ENCODE data around the gene KATNA1. TPM values are rescaled to one million over a fixed set of nuclear protein-coding genes. Genes with fewer than 3 reads are reported as not detected.

The KATNA1 gene
- total and polyA plus RNA-seq, 9 of the 15 experiments (the other 6 are each of a cell fraction or from before 2014, with no cell fraction given) = 22.5 to 76.9 (median 45.0) TPM

DNA sequence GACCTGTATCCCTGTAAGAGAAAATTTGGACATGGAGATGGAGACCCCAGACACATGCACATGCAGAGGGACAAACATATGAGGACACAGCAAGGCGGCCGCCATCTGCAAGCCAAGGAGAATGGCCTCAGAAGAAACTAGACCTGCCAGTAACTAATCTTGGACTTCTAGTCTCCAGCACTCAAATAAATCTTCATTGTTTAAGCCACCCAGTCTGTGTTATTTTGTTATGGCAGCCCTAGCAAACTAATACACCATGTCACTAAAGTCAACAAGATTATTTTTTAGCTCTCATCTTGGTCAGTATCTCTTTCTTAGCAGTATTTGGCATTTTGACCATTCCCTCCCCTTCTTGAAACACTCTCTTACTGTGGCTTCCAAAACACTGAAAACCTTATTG is 42.7 kb upstream of the KATNA1 start:
- ChIA-PET CTCF (ENCODE audit: low intra/inter-chr PET ratio) (no interaction called here), POLR2A (interaction anchor here (0.6 to 2.0 kb wide), 3 partner anchors 10 to 140 kb away, joined by 3 to 4 read pairs (median 4); no protein-coding TSS in a partner anchor)
- no peak for DNase-seq (ENCODE audit: extremely low read depth in 1 of 4, low spot score in 3 of 4)
- in situ Hi-C loops (cut with MboI) (no loop called here), intact Hi-C loops (cut with micrococcal nuclease) (no loop called here)
- 94% methylated on average over 2 of the region's 2 CpGs for WGBS (ENCODE audit: insufficient coverage, low coverage, missing lambda C conversion rate)
- FAIRE-seq = no peak
- Histone ChIP-seq H3K4me2 (ENCODE audit: insufficient read depth, low read length) (no peak overlapping the region), H4K20me1 (replicated peaks; ENCODE audit: control insufficient read depth, insufficient read depth, low read length) (peaks cover 7% of the 10 kb centered on the region; the same call in 1 of the 2 replicates), H3K9ac (ENCODE audit: insufficient read depth in 1 of 2, low read depth in 2 of 2, low read length in 2 of 2) (no peak overlapping the region), H2AFZ (ENCODE audit: low read depth, low read length) (no peak overlapping the region), H3K4me3 (no peak overlapping the region), H3K27ac (ENCODE audit: extremely low read depth, low read depth, low read length) (no peak overlapping the region), H3K79me2 (ENCODE audit: control insufficient read depth, insufficient read depth, low read length) (peaks cover 71% of the 10 kb centered on the region), H3K4me1 (replicated peaks in 1 of 2; ENCODE audit: control insufficient read depth in 2 of 2, insufficient read depth in 2 of 2, low read length in 2 of 2) (no peaks in the 10 kb centered on the region), H3K9me3 (replicated peaks; ENCODE audit: control insufficient read depth, insufficient read depth, low read depth, low read length) (no peaks in the 10 kb centered on the region), H3K9me1 (ENCODE audit: control insufficient read depth, insufficient read depth, low read length) (no peaks in the 10 kb centered on the region), H3K27me3 (ENCODE audit: control insufficient read depth in 2 of 2, insufficient read depth in 2 of 2, low read length in 2 of 2) (no peaks in the 10 kb centered on the region), H3K36me3 (ENCODE audit: control insufficient read depth, insufficient read depth, low read length) (peaks cover 79% of the 10 kb centered on the region)
- no TSS peak for BruUV-seq (replicated peaks)
- ATAC-seq = no peak
- TF ChIP-seq ELF2 (CRISPR knock-in tag; IDR thresholded peaks at IDR 0.05) = no peak
- TF ChIP-seq SRSF1 (IDR thresholded peaks at IDR 0.05; ENCODE audit: low read depth, low read length) = no peak
- TF ChIP-seq ZNF197 (CRISPR knock-in tag; IDR thresholded peaks at IDR 0.05; ENCODE audit: low read depth) = no peak
- TF ChIP-seq, protein P1, sequence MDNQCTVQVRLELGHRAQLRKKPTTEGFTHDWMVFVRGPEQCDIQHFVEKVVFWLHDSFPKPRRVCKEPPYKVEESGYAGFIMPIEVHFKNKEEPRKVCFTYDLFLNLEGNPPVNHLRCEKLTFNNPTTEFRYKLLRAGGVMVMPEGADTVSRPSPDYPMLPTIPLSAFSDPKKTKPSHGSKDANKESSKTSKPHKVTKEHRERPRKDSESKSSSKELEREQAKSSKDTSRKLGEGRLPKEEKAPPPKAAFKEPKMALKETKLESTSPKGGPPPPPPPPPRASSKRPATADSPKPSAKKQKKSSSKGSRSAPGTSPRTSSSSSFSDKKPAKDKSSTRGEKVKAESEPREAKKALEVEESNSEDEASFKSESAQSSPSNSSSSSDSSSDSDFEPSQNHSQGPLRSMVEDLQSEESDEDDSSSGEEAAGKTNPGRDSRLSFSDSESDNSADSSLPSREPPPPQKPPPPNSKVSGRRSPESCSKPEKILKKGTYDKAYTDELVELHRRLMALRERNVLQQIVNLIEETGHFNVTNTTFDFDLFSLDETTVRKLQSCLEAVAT (IDR thresholded peaks at IDR 0.05) = no peak
- no peak for TF ChIP-seq RHOXF2B (CRISPR knock-in tag; conservative IDR thresholded peaks at IDR 0.05)
- TF ChIP-seq EP400 (IDR thresholded peaks at IDR 0.05) = no peak
- TF ChIP-seq TAL1 (IDR thresholded peaks at IDR 0.05) = no peak
- TF ChIP-seq, protein P2, sequence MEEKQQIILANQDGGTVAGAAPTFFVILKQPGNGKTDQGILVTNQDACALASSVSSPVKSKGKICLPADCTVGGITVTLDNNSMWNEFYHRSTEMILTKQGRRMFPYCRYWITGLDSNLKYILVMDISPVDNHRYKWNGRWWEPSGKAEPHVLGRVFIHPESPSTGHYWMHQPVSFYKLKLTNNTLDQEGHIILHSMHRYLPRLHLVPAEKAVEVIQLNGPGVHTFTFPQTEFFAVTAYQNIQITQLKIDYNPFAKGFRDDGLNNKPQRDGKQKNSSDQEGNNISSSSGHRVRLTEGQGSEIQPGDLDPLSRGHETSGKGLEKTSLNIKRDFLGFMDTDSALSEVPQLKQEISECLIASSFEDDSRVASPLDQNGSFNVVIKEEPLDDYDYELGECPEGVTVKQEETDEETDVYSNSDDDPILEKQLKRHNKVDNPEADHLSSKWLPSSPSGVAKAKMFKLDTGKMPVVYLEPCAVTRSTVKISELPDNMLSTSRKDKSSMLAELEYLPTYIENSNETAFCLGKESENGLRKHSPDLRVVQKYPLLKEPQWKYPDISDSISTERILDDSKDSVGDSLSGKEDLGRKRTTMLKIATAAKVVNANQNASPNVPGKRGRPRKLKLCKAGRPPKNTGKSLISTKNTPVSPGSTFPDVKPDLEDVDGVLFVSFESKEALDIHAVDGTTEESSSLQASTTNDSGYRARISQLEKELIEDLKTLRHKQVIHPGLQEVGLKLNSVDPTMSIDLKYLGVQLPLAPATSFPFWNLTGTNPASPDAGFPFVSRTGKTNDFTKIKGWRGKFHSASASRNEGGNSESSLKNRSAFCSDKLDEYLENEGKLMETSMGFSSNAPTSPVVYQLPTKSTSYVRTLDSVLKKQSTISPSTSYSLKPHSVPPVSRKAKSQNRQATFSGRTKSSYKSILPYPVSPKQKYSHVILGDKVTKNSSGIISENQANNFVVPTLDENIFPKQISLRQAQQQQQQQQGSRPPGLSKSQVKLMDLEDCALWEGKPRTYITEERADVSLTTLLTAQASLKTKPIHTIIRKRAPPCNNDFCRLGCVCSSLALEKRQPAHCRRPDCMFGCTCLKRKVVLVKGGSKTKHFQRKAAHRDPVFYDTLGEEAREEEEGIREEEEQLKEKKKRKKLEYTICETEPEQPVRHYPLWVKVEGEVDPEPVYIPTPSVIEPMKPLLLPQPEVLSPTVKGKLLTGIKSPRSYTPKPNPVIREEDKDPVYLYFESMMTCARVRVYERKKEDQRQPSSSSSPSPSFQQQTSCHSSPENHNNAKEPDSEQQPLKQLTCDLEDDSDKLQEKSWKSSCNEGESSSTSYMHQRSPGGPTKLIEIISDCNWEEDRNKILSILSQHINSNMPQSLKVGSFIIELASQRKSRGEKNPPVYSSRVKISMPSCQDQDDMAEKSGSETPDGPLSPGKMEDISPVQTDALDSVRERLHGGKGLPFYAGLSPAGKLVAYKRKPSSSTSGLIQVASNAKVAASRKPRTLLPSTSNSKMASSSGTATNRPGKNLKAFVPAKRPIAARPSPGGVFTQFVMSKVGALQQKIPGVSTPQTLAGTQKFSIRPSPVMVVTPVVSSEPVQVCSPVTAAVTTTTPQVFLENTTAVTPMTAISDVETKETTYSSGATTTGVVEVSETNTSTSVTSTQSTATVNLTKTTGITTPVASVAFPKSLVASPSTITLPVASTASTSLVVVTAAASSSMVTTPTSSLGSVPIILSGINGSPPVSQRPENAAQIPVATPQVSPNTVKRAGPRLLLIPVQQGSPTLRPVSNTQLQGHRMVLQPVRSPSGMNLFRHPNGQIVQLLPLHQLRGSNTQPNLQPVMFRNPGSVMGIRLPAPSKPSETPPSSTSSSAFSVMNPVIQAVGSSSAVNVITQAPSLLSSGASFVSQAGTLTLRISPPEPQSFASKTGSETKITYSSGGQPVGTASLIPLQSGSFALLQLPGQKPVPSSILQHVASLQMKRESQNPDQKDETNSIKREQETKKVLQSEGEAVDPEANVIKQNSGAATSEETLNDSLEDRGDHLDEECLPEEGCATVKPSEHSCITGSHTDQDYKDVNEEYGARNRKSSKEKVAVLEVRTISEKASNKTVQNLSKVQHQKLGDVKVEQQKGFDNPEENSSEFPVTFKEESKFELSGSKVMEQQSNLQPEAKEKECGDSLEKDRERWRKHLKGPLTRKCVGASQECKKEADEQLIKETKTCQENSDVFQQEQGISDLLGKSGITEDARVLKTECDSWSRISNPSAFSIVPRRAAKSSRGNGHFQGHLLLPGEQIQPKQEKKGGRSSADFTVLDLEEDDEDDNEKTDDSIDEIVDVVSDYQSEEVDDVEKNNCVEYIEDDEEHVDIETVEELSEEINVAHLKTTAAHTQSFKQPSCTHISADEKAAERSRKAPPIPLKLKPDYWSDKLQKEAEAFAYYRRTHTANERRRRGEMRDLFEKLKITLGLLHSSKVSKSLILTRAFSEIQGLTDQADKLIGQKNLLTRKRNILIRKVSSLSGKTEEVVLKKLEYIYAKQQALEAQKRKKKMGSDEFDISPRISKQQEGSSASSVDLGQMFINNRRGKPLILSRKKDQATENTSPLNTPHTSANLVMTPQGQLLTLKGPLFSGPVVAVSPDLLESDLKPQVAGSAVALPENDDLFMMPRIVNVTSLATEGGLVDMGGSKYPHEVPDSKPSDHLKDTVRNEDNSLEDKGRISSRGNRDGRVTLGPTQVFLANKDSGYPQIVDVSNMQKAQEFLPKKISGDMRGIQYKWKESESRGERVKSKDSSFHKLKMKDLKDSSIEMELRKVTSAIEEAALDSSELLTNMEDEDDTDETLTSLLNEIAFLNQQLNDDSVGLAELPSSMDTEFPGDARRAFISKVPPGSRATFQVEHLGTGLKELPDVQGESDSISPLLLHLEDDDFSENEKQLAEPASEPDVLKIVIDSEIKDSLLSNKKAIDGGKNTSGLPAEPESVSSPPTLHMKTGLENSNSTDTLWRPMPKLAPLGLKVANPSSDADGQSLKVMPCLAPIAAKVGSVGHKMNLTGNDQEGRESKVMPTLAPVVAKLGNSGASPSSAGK (IDR thresholded peaks at IDR 0.05) = no peak
- TF ChIP-seq CBX3 (IDR thresholded peaks at IDR 0.05; ENCODE audit: borderline replicate concordance in 1 of 2, low read length in 2 of 2) = no peak
- TF ChIP-seq TFAP4 (CRISPR knock-in tag; IDR thresholded peaks at IDR 0.05; ENCODE audit: borderline replicate concordance) = no peak
